GM21619 (cell line): ENCODE results near the gene GEMIN7.

Experiments used
- ATAC-seq: cut with Tn5 transposase; IDR thresholded peaks from one replicate; pipeline ENCODE4 v1.9.1; 2021; ENCODE audit not compliant: unreplicated experiment

Gene GEMIN7

DNA sequence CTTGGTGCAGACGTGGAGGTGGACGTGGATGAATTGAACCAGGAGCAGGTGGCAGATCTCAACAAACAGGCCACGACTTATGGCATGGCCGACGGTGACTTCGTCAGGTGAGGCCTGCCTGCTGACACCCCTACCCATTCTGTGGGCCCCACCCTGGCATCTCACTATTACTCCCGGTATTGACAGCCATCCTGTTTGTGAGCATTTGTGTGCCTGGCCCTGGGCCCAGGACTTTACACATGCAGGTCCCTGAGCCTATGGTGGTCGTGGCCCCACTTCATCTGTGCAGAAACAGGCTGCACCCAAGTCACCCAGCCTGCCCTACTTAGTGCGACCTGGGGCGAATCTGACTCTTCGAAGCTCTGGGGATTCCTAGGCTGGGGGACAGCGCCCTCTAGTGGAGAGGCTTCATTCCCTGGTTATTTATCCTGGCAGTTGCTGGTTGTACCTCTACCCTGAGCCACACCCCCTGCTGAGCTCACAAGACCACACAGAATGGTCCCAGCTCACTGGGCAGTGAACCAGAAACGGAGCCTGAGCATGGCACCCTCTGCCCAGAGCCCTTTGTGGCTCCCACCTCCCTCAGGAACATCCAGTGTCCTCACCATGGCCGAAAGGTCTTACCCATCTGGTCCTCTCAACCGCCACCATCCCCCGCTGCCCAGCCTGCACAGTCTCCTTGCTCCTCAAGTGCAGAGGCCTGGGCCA is 19.6 kb upstream of the GEMIN7 start:
- ATAC-seq = no peak

- ATAC-seq = no peak
These were observed 17.1 kb upstream of the GEMIN7 start for GRCh38 chr19:45061965-45062364.

GRCh38 chr19:45063851-45064801 is 14.9 kb upstream of the GEMIN7 start:
- ATAC-seq = no peak

GRCh38 chr19:45066921-45067661 is 12.0 kb upstream of the GEMIN7 start:
- no peak for ATAC-seq

DNA sequence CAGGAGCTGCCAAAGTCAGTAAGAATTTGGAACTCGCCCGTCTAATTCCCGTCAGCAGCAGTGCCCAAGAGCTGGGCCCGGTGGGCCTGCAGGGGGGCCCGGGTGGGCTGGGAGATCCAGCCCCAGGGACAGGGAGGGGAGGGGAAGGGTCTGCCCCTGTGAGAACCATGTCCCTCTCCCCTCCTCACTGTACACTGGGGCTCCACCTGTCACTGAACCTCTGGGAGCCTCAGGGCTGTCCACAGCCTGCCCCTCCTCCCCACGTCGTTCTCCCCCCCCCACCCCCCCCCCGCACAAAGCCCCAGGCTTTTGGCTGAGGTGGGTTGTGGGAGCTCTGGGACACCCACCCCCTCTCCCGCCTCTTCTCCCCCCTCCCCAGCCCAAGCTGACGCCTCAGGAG is 11.0 kb upstream of the GEMIN7 start:
- ATAC-seq = no peak

DNA sequence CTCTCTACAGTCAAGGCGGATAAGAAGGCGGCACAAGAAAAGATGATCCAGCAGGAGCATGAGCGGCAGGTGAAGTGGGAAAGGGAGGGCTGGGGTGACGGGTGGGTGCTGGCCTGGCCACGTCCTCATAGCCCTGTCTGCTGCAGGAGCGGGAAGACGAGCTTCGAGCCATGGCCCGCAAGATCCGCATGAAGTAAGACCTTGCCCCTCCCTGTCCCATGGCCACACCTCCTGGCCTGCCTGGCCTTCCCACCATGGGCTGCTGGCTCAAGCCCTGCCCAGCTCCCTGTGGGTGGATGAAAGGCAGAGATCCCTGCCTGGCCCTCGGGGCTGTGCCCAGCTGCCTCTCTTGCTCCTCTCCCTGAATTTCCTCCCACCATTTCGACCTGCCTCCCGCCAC is 10.0 kb upstream of the GEMIN7 start:
- ATAC-seq = no peak

GRCh38 chr19:45070214-45070613 is 8.8 kb upstream of the GEMIN7 start:
- ATAC-seq = no peak

DNA sequence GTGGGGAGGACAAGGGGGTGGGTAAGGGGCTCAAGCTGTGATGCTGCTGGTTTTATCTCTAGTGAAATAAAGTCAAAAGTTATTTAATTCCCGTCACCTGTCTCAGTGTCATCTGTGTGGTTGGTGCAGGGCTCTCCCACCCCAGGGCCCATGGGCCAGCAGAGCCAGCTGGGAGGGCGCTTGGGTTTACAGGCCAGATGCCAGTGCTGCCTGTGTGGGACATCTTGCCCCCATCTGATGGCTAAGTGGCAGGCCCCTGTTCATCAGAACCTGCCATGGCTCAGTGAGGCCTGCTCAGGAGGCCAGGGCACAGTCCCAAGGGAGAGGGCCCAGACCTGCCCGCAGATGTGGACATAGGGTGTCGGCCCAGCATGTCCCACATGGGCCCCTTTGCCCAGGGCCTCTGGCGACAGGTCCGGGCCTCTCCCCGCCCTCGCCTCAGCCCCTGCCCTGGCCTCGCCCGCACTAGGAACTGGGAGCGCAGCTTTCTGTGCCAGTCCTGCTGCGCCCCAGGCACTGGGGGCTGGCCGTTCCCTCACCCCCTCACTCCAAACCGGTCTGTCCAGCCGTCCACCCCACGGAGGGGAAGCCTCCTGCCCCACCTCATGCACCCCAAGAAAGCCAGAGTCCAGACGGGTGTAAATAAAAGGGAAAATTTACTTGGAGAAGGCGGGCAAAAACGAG is 8.1 kb upstream of the GEMIN7 start:
- no peak for ATAC-seq

- ATAC-seq = no peak
These were observed 7.5 kb upstream of the GEMIN7 start for GRCh38 chr19:45071545-45071938.

- no peak for ATAC-seq
These were observed 6.9 kb upstream of the GEMIN7 start for GRCh38 chr19:45071969-45072790.

DNA sequence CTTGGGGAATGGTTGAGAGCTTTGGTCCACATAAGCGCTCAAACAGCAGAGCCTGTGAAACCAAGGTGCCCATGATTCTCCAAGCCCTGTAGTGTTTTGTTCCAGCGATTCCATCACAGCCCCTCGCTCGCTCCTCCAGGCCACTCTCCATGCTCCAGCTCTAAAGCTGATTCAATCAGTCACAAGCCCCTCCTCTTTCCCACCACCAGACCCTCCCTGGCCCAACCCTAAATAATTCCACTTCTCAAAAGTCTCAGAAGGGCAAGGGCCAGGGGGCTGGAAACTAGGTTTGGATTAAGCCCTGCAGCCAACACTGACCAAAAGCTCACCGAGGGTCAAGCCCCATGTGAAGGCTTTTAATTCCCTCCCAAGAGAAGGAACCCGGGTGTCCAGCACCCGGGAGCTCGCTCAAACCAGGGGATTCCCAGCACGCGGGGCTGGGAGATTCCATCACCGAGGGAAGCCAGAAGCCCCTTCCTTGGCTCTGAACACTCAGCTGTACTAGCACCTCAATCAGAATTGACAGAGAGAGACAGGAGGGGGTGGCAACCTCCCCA is 4.2 kb upstream of the GEMIN7 start:
- ATAC-seq = no peak

GRCh38 chr19:45075301-45076028 is 3.6 kb upstream of the GEMIN7 start:
- ATAC-seq = peak; percentile 58

GRCh38 chr19:45076029-45076850 is 2.8 kb upstream of the GEMIN7 start, which contains the start of gene ZNF296:
ZNF296 (minus strand) TSS chr19:45076478; CDS start chr19:45076373, 105 bp downstream.
- peak; percentile 37 for ATAC-seq

DNA sequence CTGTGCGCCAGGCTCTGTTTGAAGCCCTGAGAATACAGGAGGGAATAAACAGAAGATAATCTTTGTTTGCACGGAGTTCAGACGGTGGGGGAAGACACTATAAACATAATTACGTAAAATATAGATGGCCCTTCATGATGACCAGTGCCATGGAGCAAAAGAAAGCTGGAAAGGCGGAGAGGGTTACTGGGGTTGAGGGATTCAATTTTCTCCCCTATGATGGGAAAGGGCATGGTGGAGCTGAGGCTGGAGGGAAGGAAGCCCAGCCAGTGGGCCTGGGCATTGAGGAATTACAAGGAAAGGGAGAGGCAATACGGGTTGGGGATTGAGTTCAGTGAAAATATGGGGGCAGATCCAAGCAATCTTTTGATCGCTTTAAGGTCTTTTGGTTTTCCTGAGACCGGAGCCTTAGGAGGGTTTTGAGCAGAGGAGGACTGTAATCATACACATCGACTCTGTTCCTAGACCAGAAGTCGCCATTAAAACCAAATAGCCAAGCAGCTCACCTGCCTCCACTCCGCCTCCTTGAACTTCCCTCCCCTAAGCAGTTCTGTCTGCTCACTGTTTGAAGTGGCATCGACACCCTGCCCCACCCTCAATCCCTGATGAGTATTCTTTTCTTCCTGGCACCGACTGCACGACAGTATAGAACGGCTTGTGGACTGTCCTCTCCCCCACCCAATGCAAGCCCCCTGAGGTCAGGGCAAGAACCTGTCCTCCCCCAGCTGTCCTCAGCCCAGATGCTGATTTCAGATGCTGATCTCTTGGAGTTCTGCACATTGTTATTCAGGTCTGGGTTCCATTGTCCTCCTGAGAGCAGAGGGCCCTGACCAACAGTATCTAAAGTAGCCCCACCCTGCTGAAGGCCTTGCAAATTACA is 2.0 kb upstream of the GEMIN7 start:
- no peak for ATAC-seq

DNA sequence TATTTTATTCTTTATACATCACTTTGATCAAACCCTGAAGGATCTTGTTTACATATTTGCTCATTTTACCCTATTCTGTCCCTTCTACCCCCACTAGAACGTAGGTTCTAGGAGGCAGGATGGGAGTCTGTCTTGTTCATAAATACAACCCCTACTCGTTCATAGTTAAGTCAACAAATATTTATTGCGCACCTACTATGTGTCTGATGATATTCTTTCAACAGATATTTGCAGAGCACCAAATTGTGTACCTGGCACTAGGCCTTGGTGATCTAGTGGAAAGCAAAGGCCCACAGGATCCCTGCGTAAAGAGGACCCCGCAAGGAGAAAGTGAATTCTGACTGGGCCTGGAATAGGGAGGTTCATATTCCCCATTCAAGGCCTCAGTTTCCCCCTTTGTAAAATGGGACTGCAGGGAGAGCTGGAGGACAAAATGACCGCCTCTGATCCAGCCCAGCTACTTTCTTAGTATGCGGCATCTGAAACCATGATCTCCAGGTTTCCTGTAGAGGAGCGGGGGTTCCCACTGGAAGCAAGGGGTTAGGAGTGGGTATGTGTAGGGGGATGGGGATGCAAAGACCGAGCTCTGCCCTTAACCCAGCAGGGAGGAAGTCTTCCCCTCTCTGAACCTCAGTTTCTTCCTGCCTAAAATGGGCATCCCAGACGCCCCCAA is 534 bp upstream of the GEMIN7 start:
- ATAC-seq = no peak

- ATAC-seq = no peak
These were observed 881 bp downstream of the GEMIN7 start for GRCh38 chr19:45079911-45080370.
